Hepatocyte (in vitro differentiated cells): ENCODE results near the gene ARHGAP6.

Source experiments
- CTCF ChIP-seq: fragments of 200-600 bp; sonication (generic); IDR thresholded peaks from 2 replicates; pipeline ENCODE4 v1.5.1; 2016; ENCODE audit warnings: antibody characterized with exemption, mild to moderate bottlenecking; ENCODE audit not compliant: poor library complexity
- EZH2phosphoT487 ChIP-seq: fragments of 200-600 bp; sonication (generic); IDR thresholded peaks from one replicate; pipeline ENCODE4 v1.6.1; 2018; ENCODE audit warnings: antibody characterized with exemption, mild to moderate bottlenecking, low read depth, moderate library complexity; ENCODE audit not compliant: unreplicated experiment, severe bottlenecking

- TF ChIP-seq EZH2phosphoT487 = no peak
- TF ChIP-seq CTCF = no peak
Measured at GRCh38 chrX:11688201-11688600, 22.5 kb upstream of the ARHGAP6 start.
